SKM-1 (cell line): Measurements from ENCODE around the gene GNAI3.

Source experiments
- DNase-seq: peaks from one replicate; lab custom pipeline; 2025; ENCODE audit not compliant: unreplicated experiment; lab: John Stamatoyannopoulos, UW

Gene GNAI3

DNA sequence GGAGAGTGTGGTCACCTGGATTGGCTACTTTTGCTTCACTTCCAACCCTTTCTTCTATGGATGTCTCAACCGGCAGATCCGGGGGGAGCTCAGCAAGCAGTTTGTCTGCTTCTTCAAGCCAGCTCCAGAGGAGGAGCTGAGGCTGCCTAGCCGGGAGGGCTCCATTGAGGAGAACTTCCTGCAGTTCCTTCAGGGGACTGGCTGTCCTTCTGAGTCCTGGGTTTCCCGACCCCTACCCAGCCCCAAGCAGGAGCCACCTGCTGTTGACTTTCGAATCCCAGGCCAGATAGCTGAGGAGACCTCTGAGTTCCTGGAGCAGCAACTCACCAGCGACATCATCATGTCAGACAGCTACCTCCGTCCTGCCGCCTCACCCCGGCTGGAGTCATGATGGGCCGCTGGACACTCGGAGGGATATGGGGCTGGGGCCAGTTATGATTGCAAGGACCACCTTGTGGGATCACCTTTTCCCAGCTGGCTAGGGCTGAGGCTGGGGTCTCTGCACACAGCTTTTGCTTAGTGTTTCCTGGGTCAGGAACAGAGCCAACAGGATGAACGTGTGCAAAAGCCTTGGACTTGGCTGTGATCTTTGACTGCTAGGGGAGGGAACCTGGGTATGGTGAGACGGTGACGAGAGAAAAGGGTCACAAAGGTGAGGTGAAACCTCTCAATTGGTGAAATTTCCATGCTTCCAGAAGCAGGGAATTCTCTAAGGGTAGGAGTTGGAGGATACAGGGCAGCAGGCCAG is 4.3 kb upstream of the GNAI3 start:
- DNase-seq: no peak

DNA sequence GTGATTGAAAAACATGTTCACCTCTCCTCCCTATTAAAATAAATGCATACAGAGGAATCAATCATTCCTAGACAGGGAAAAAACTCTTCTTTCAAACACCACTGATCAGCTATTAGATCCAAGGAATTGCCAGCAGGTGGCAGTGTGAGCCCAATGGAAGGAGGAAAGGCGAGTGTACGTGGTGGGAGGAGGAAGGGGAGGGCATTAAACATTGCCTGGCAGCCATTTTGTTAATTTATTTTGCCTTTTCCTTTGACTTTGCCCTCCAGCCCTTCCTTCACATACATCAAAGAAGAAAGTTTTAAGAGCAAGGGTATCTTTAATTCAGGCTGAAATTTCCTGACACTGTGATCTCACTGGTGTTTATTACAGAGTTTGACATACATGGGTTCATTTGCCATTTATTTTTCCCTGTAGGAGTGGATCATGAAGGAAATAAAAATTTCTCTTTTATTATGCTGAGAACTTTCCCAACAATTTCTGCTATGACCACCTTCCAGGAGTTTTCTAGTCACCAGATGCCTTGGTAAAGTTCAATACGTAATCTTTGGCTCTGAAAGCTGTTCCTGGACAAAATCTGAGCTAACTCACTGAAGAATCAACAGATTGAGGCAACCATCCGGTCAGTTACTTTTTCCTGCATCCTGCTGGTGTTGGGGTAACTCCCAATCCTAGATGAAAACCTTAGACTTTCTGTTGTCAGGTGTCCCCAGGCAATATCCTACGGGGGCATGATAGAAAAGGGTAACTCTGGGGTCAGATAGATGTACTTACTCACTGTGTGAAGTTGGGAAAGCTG is 1.9 kb upstream of the GNAI3 start:
- peak; percentile 83 for DNase-seq

DNA sequence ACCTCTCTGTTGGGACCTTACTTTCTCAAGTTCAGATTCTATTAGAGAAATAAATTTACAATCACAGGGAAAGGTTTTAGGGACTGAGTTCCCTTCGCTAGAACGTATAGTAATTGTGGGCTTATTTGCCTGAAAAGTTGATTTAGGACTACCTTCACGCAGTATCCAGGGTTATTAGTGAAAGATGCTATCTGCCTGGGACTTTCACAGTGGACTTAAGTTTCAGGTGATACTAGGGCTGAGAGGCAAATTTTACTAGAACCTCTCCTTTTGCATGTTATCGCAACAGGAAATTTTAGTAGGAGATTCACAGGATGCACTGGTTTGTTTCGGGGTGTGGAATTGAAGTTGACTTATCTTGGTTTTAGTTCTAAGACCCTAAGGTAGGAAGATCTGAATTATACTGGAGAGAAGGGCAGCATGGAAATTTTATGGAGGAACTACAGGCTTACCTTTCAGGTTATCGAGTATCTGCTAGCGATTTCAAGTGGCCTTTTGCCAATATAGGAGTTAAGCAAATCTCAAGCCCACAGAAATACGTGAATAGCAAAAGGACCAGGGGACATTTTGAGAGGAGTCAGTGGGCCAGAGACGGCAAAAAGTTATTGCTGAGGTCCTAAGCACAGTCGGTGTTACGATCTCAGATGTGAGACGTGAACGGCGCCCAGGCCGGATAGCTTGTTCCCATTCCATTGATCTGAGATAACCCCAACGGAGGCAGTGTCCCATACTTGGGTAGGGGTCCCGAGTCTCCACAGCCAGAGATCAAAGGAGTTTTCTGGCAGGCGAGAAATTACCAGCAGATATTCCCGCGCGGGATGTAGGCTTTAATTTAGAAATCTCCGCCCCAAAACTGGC is 723 bp upstream of the GNAI3 start:
- DNase-seq: no peak

DNA sequence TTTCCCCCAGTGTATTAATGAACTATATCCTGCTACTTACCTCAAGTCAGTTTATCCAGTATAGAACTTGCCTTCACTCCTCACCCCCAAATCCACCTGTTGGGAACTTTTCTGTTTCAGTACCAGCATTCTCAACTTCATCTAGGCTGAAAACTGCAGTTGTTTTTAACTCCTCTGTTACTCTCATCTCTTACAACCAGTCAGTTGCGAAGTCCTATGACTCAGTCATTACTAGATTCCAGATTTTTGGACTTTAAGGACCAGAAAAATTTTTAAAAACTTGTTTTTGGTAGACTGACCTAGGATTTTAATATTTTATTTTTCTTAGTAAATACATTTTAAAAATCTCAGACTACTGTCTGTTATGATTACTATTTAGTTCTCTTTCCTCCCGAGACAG is 8.1 kb downstream of the GNAI3 start:
- DNase-seq: no peak

DNA sequence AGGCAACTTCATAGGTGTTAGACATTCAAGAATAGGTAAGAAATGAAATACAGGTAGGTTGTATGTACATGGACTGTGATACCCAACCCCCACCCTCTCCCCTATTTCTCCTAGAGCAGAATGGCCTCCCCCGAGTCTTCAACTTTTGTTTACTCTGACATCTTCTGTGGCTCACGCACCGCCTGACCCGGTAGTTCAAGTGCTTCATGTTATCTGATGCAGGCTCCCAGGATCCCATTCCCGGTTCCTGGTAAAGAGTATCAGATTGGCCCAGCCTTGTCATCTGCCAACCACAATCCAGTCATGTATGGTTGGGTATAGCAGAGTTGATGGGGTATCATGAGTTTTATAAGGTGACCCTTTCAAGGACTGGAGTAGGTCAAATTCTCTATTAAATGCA is 9.1 kb downstream of the GNAI3 start:
- DNase-seq: no peak

DNA sequence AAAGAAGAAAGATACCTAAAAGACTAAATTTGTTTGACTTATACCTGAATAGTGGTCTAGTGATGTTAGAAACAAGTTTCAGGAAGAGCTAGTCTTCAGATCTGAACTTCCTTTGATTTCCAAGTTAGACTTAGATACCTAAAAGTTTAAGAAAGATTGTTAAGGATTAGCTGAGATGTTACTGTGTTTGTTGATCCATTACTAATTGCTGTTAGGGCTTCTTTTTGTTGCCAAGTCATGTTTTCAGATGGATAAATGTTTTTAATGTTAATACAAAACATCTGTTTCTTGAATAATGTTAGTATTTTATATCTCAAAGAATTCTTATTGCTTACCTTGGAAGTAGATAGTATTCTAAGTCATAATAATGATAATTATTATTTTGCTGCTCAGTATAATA is 11.6 kb downstream of the GNAI3 start:
- DNase-seq: no peak

DNA sequence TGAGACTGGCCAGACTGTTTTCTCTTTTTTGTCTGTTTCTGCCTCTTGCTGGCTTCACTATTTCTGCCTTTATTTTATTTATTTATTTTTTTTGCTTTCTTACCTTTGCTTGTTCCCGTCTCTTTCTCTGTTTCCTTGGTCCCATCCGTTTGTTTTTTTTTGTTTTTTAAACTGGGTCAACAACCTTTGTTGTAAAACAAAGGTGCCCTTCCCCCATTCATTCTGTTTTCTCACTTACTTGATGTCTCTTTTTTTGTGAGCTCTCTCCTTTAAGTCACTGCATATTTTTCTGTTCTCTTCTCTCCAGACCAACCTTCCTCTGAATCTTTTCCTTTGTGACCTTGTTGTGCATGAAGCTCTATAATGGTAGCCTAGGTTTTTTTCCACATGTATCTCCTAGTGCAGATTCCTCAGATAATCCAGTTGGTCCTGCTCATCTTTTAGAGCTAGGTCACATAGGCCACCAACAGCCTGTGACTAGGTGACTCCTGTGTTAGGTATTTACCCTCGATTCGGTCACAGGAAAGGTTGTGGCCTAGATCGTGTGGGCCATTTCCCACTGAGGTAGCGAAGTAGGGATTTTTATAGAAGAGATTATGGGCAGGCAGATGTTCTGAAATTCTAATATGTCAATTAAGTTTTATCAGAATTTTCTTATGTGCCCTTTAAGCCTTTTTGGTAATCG is 15.9 kb downstream of the GNAI3 start:
- DNase-seq: no peak

DNA sequence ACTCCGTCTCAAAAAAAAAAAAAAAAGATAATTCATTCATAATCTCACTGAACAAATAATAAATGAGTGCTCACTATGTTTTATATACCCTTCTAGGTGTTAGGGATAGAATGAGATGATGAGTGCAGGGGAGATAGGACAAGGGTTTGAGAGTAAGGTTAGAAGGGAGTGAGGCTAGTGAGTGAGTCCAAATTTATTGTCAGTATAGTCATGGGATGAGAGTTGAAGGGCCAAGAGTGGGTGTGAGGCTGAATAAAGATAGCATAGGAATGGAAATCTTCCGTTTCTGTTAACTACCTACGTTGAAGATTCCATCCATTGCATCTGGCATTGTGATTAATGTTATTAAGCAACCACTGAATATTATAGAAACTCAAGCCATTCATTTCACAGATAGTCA is 16.8 kb downstream of the GNAI3 start:
- no peak for DNase-seq

DNA sequence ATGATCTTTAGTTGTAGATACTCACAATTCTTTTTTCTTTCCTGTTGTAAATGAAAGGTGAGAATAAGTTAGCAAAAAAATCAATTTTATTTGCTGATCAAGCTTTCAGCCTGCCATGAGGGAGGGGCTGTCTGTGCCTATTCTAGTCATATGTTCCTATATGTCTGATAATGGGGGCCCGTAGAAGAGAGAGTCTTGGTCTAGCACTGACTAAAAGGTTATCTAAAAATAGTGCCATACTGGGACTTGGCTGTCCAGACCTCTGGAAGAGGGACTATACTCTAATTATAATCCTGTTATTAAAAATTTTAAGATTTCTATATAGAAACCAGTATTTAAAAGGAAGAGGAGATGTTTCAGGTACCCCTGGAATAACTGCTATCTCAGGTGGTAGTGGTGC is 18.6 kb downstream of the GNAI3 start:
- DNase-seq: no peak

DNA sequence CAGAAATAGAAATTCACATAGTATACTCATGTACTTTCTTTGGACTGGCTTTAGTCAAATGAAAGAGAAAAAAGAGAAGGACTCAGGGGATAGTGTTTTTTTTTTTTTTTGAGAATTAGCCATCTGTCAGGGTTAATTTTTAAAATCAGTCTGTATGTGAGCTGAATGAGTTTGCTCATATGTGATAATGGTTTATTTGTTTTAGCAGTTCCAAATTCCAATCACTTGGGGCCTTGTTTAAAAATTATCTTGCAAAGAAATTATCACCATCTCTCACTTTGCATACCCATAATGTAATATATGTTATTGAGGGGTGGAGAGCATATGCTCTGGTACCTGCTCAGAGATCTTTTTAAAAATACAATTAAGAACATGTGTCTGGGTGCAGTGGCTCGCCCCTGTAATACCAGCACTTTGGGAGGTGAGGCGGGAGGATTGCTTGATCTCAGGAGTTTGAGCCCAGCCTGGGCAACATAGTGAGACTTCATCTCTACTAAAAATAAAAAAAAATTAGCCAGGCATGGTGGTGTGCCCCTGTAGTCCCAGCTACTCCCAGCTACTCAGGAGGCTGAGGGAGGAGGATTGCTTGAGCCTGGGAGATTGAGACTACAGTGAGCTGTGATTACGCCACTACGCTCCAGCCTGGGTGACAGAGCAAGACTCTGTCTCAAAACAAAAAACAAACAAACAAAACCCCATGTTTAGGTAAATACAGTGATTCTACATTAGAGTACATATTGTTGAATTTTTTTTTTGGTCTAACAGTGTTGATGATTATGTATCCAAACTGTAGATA is 19.7 kb downstream of the GNAI3 start:
- DNase-seq: no peak

DNA sequence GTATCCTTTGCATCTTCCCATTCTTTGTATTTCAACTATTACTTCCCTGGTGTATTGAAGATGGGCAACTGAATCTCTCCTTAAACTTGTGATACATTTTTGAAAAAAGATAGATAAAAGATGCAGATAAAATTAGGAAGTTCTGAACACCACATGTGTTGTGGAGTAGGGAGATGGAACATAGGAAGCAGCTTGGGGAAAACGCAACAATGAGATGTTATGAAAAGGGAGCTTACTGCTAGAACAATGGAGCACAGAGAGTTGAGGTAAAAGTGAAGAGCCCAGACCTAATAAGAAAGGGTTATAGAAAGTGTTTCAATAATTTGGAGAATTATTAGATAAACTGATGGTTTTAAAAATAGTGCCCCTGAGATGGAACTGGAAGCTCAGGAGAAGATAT is 20.9 kb downstream of the GNAI3 start:
- no peak for DNase-seq

DNA sequence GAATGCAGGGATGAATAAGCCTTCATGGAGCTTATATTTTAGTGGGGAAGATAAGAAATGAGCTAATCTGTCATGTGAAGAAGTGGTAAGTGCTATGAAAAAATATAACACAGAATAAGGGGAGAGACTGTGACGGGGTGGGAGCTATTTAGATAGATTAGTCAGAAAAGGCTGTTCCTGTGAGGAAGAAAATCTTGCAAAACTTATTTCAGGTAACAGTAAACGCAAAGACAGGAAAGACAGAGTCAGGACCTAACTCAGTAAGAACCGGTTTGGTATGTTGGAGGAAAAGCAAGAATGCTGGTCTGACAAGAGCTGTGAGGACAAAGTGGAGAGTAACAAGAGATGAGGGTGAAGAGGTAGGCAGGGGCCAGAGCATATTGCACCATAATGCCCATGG is 22.0 kb downstream of the GNAI3 start:
- no peak for DNase-seq

DNA sequence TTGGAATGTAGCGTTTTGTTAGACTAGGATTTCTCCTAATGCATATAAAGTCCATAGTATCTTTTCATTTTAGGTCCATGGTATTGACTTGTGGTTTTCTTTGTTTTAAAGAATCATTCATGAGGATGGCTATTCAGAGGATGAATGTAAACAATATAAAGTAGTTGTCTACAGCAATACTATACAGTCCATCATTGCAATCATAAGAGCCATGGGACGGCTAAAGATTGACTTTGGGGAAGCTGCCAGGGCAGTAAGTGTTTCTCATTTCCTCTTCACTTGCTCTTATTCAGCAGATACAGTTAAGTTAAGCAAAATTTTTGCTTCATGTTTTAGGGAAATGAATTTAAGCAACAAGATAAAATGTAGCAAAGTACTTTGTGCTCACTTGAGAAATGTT is 25.4 kb downstream of the GNAI3 start:
- DNase-seq: peak; percentile 10

DNA sequence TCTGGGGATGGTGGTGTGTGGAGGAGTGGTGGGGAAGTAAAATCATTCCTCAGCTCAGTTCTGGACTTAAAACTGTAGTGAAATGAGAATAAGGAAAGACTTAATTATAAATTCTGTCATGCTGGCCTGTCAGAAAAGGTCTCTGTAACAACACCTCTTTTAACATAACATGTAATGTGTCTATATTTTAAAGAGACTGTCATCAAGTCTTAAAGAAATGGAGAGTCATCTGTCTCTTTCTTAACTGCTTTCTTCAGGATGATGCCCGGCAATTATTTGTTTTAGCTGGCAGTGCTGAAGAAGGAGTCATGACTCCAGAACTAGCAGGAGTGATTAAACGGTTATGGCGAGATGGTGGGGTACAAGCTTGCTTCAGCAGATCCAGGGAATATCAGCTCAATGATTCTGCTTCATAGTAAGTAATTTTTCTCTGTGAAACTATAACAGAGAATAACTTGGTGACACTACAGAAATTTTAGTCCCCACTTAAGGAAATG is 30.6 kb downstream of the GNAI3 start:
- DNase-seq: no peak

DNA sequence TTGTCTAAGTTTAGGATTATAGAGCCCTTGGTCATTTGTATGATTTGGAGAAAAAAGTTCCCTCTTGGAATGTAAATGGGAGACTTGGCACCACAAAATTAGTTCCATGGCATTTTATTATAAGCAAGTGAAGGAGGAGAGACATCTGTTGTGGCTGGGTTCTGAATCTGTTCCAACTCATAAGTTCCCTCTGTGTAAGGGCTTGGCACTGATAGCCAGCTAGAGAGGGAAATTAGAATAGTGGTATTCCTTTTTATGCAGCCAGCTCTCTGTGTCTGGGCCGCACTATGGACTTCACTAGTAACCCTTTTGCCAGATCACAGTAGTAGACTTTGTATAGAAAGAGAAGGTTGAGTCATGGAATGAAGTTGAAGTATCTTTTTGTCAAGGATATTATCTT is 31.1 kb downstream of the GNAI3 start:
- no peak for DNase-seq

DNA sequence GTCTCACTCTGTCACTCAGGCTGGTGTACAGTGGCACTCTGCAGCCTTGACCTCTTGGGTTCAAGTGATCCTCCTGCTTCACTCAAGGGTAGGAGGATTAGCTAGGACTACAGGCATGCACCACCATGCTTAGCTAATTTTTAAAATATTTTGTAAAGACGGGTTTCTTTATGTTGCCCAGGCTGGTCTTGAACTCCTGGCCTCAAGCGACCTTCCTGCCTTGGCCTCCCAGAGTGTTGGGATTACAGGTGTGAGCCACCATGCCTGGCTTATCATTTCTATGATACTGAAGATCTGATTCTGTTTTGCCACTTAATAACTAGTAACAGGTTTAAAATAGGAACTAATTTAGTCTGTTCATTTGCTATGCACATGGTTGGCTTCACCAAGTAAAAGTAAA is 33.6 kb downstream of the GNAI3 start:
- no peak for DNase-seq

DNA sequence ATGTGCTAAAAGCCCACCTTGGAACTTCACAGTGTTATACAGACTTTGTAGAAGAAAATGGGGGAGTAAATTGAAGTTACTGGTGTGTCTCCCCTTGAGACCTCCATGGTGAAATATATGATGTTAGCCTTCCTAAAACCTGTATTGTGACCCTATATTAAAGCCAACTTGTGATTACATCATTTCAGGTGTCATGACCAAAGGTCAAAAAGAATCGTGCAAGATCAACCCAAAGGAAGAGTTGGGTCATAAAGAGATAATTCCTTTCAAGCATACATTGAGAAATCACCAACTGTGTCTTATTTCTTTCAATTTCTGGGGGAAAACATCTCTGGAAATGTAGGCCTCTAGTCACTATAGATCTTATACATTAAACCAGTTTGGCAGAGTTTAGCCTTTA is 36.4 kb downstream of the GNAI3 start:
- no peak for DNase-seq

DNA sequence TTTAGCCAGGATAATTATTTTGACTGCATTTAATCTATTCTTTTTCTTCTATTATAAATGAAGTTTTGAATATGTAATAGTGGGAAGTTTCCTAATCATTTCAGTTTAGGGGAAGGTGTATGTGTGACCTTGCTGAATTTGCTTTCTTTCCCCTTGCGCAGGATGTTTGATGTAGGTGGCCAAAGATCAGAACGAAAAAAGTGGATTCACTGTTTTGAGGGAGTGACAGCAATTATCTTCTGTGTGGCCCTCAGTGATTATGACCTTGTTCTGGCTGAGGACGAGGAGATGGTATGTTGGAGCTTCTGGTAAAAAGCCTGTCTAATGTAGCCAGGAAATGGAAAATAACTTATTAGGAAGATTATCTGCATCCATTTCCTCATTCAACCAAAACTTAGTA is 37.6 kb downstream of the GNAI3 start:
- no peak for DNase-seq

DNA sequence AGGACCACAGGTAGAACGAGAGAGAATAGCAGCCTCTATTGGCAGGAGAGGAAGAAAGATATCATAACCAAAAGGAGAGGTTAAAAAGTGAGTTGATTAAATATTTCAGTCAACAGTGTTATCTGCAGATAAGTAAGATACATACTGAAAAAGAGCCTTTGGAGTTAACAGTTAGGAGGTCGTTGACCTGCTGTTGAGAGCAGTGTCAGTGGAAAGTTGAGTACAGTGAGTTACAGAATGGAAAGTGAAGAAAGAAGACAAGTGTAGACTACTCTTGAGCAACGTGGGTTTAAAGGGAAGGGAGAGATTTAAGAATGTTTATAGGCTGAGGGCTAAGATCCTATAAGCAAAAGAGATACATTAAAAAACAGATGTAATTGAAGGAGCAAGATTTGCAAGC is 40.8 kb downstream of the GNAI3 start:
- no peak for DNase-seq

DNA sequence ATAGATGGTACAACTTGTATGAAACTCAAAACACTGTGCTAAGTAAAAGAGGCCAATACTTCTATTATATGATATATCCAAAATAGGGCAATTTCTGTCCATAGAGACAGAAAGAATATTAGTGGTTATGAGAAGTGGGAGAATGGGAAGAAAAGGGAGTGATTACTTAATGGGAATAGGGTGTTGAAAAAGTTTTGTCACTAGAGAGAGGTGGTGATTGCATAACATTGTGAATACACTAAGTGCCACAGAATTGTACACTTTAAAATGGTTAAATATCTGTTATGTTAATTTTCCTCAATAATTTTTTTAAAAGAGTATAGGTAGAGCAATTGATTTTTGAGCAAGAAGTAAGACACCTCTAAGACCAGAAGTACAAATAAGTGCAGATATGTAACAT is 41.3 kb downstream of the GNAI3 start:
- no peak for DNase-seq
